ENCODE measurements around the gene NOP10.

The NOP10 gene

GRCh38 chr15:34373951-34374350 lies 31.0 kb upstream of the NOP10 start:
- H3K27ac ChIP-seq, result no peak overlapping the region
- no peaks in the 10 kb centered on the region for H3K9me3 ChIP-seq
- no peaks in the 10 kb centered on the region for H3K27me3 ChIP-seq
- H3K36me3 ChIP-seq, result no peaks in the 10 kb centered on the region
- H3K4me3 ChIP-seq (ENCODE audit: low read depth in 1 of 2, low read length in 1 of 2), result no peak overlapping the region
- TF ChIP-seq CTCF (IDR thresholded peaks at IDR 0.05), result no peak
- no peaks in the 10 kb centered on the region for H3K4me1 ChIP-seq (ENCODE audit: control insufficient read depth in 1 of 2, insufficient read depth in 1 of 2, low read depth in 1 of 2, low read length in 1 of 2)

DNA sequence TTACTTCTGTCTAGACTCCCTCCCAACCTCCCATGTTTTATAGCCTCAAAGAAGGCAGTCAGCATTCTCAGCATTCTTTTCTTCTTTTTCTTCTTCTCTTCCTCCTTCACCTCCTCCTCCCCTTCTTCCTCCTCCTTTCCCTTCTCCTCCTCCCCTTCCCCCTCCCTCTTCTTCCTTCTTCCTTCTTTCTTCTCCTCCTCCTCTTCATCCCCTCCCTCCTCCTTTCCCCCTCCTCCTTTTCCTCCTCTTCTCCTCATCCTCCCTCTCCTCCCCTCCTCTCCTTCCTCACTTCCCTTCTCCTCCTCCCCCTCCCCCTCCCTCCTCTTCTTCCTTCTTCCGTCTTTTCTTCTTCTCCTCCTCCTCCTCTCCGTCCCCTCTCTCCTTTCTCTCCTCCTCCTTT lies 27.7 kb upstream of the NOP10 start:
- Histone ChIP-seq H3K27ac (no peak overlapping the region), H3K27me3 (no peaks in the 10 kb centered on the region), H3K9me3 (no peaks in the 10 kb centered on the region), H3K4me1 (ENCODE audit: control insufficient read depth in 1 of 2, insufficient read depth in 1 of 2, low read depth in 1 of 2, low read length in 1 of 2) (peaks cover 18% of the 10 kb centered on the region in 2 experiments), H3K4me3 (ENCODE audit: low read depth in 1 of 2, low read length in 1 of 2) (no peak overlapping the region), H3K36me3 (no peaks in the 10 kb centered on the region)
- no peak for TF ChIP-seq CTCF (IDR thresholded peaks at IDR 0.05)

DNA sequence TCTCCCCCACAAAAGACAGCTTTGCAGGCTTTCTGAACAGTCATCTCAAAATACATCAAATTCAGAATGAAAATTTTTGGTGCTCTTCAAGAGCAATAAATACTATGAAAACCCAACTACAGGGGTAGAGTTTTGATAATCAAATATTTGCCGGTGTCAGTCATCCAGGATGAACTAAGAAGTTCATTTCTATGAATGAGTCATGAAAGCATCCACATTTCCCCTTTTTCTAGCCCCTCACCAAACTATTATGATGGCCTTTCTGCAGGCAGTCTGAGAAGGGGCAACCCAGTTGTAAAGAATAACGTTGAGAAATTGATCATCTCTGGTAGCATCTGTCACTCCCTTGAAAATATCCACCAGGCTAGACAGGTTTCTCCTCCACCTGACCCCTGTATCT lies 27.2 kb upstream of the NOP10 start:
- no peak overlapping the region for H3K27ac ChIP-seq
- no peaks in the 10 kb centered on the region for H3K9me3 ChIP-seq
- no peak for TF ChIP-seq CTCF (IDR thresholded peaks at IDR 0.05)
- H3K4me1 ChIP-seq (ENCODE audit: control insufficient read depth in 1 of 2, insufficient read depth in 1 of 2, low read depth in 1 of 2, low read length in 1 of 2), result peaks cover 18% of the 10 kb centered on the region in 2 experiments
- no peaks in the 10 kb centered on the region for H3K27me3 ChIP-seq
- no peak overlapping the region for H3K4me3 ChIP-seq (ENCODE audit: low read depth in 1 of 2, low read length in 1 of 2)
- no peaks in the 10 kb centered on the region for H3K36me3 ChIP-seq

GRCh38 chr15:34367101-34368081 lies 24.5 kb upstream of the NOP10 start, which contains the start of gene LPCAT4:
LPCAT4 (minus strand) TSS chr15:34367196; CDS start chr15:34367100, 96 bp downstream.
- H3K36me3 ChIP-seq, result no peaks in the 10 kb centered on the region
- H3K27ac ChIP-seq, result peak within 1 kb of the TSS; percentile 97
- no peaks in the 10 kb centered on the region for H3K9me3 ChIP-seq
- H3K27me3 ChIP-seq, result no peaks in the 10 kb centered on the region
- H3K4me3 ChIP-seq (ENCODE audit: low read depth in 1 of 2, low read length in 1 of 2), result peak within 1 kb of the TSS; percentile 98 to 99
- peaks cover 18% of the 10 kb centered on the region in 2 experiments for H3K4me1 ChIP-seq (ENCODE audit: control insufficient read depth in 1 of 2, insufficient read depth in 1 of 2, low read depth in 1 of 2, low read length in 1 of 2)
- peak; percentile 93 for TF ChIP-seq CTCF (IDR thresholded peaks at IDR 0.05)

- H3K9me3 ChIP-seq, result no peaks in the 10 kb centered on the region
These were observed 23.5 kb upstream of the NOP10 start for GRCh38 chr15:34366271-34367065.

More at GRCh38 chr15:34366271-34367065, 23.5 kb upstream of the NOP10 start:
- TF ChIP-seq CTCF (IDR thresholded peaks at IDR 0.05), result no peak
- Histone ChIP-seq H3K27ac (peak overlapping the region; percentile 97), H3K4me3 (ENCODE audit: low read depth in 1 of 2, low read length in 1 of 2) (peak overlapping the region; percentile 98 to 99), H3K36me3 (no peaks in the 10 kb centered on the region), H3K27me3 (no peaks in the 10 kb centered on the region), H3K4me1 (ENCODE audit: control insufficient read depth in 1 of 2, insufficient read depth in 1 of 2, low read depth in 1 of 2, low read length in 1 of 2) (peaks cover 18% of the 10 kb centered on the region in 2 experiments)

All from neutrophil (primary cell).